ENCODE measurements around the gene SEC31A. TPM values are rescaled to one million over a fixed set of nuclear protein-coding genes. Genes with fewer than 3 reads are reported as not detected.
"Not testable (repeated sequence)": the region's sequence is repeated elsewhere in the genome, so short reads cannot be mapped to it uniquely, and the experiment has no call there.

Gene SEC31A
- total RNA-seq, 1 experiment from 2014 or later, result 212 TPM

GRCh38 chr4:82823062-82823461 lies 67.9 kb downstream of the SEC31A start:
- Mint-ChIP-seq H3K36me3 (ENCODE audit: insufficient read depth, unreplicated experiment) (peaks cover 100% of the 10 kb centered on the region), H3K4me1 (ENCODE audit: insufficient read depth, unreplicated experiment) (no peaks in the 10 kb centered on the region), H3K27me3 (ENCODE audit: insufficient read depth, unreplicated experiment) (no peaks in the 10 kb centered on the region), H3K27ac (ENCODE audit: low read depth, unreplicated experiment) (no peak overlapping the region), H3K4me3 (ENCODE audit: unreplicated experiment) (no peak overlapping the region), H3K9me3 (ENCODE audit: unreplicated experiment) (no peaks in the 10 kb centered on the region)
- no TSS peak for BruUV-seq (replicated peaks)
- ChIA-PET CTCF (interaction anchor here (1.0 to 1.2 kb wide), 2 partner anchors 22 to 24 kb away, joined by 3 read pairs; partner anchors contain the start of gene SCD5), POLR2A (interaction anchor here (0.6 kb wide), 1 partner anchor 188 kb away, joined by 3 read pairs; no protein-coding TSS in a partner anchor)
- intact Hi-C loops (cut with micrococcal nuclease), result no loop called here
- no peak for TF ChIP-seq CTCF (IDR thresholded peaks at IDR 0.05; ENCODE audit: unreplicated experiment)
- peak; percentile 32 for DNase-seq (ENCODE audit: unreplicated experiment)

GRCh38 chr4:82820689-82821088 lies 70.3 kb downstream of the SEC31A start:
- ChIA-PET POLR2A (interaction anchor here (0.6 kb wide), 1 partner anchor 224 kb away, joined by 3 read pairs; no protein-coding TSS in a partner anchor), CTCF (no interaction called here)
- peaks cover 100% of the 10 kb centered on the region for H3K36me3 Mint-ChIP-seq (ENCODE audit: insufficient read depth, unreplicated experiment)
- DNase-seq (ENCODE audit: unreplicated experiment), result no peak
- intact Hi-C loops (cut with micrococcal nuclease), result no loop called here
- no peak for TF ChIP-seq CTCF (IDR thresholded peaks at IDR 0.05; ENCODE audit: unreplicated experiment)
- no peaks in the 10 kb centered on the region for H3K9me3 Mint-ChIP-seq (ENCODE audit: unreplicated experiment)
- no peaks in the 10 kb centered on the region for H3K4me1 Mint-ChIP-seq (ENCODE audit: insufficient read depth, unreplicated experiment)
- no TSS peak for BruUV-seq (replicated peaks)
- no peaks in the 10 kb centered on the region for H3K27me3 Mint-ChIP-seq (ENCODE audit: insufficient read depth, unreplicated experiment)
- H3K4me3 Mint-ChIP-seq (ENCODE audit: unreplicated experiment), result no peak overlapping the region
- no peak overlapping the region for H3K27ac Mint-ChIP-seq (ENCODE audit: low read depth, unreplicated experiment)

- CTCF ChIA-PET, result interaction anchor here (0.5 to 1.0 kb wide), 2 partner anchors 10 to 15 kb away, joined by 3 to 4 read pairs; no protein-coding TSS in a partner anchor
- POLR2A ChIA-PET, result interaction anchor here (1.2 to 1.7 kb wide), 2 partner anchors 9 to 93 kb away, joined by 3 to 5 read pairs; no protein-coding TSS in a partner anchor
- Mint-ChIP-seq H3K9me3 (ENCODE audit: unreplicated experiment) (no peaks in the 10 kb centered on the region), H3K27ac (ENCODE audit: low read depth, unreplicated experiment) (no peak overlapping the region), H3K4me1 (ENCODE audit: insufficient read depth, unreplicated experiment) (no peaks in the 10 kb centered on the region), H3K4me3 (ENCODE audit: unreplicated experiment) (no peak overlapping the region), H3K27me3 (ENCODE audit: insufficient read depth, unreplicated experiment) (no peaks in the 10 kb centered on the region), H3K36me3 (ENCODE audit: insufficient read depth, unreplicated experiment) (peaks cover 95% of the 10 kb centered on the region)
- DNase-seq (ENCODE audit: unreplicated experiment), result no peak
- TF ChIP-seq CTCF (IDR thresholded peaks at IDR 0.05; ENCODE audit: unreplicated experiment), result no peak
- intact Hi-C loops (cut with micrococcal nuclease), result no loop called here
- TSS peak; percentile 44 for BruUV-seq (replicated peaks)
Observed at GRCh38 chr4:82818664-82819662, 72.0 kb downstream of the SEC31A start.

- H3K27ac Mint-ChIP-seq (ENCODE audit: low read depth, unreplicated experiment); H3K9me3 Mint-ChIP-seq (ENCODE audit: unreplicated experiment); H3K4me3 Mint-ChIP-seq (ENCODE audit: unreplicated experiment); BruUV-seq (replicated peaks); H3K27me3 Mint-ChIP-seq (ENCODE audit: insufficient read depth, unreplicated experiment); H3K4me1 Mint-ChIP-seq (ENCODE audit: insufficient read depth, unreplicated experiment); intact Hi-C loops (cut with micrococcal nuclease); DNase-seq (ENCODE audit: unreplicated experiment): not testable (repeated sequence)
- CTCF ChIA-PET, result interaction anchor here (0.5 to 0.8 kb wide), 2 partner anchors 354 to 774 kb away, joined by 3 to 6 read pairs; no protein-coding TSS in a partner anchor
- H3K36me3 Mint-ChIP-seq (ENCODE audit: insufficient read depth, unreplicated experiment), result peaks cover 77% of the 10 kb centered on the region
- POLR2A ChIA-PET, result interaction anchor here (0.6 to 1.7 kb wide), 2 partner anchors 11 to 48 kb away, joined by 5 read pairs; no protein-coding TSS in a partner anchor
Observed at GRCh38 chr4:82816874-82817273, 74.1 kb downstream of the SEC31A start.
